ENCODE results near the gene SMIM5. TPM values are rescaled to one million over a fixed set of nuclear protein-coding genes. Genes with fewer than 3 reads are reported as not detected.

The SMIM5 gene
- total RNA-seq, 2 donors from 2014 or later, result 0.06 to 0.32 TPM

GRCh38 chr17:75596320-75597087 is 36.7 kb upstream of the SMIM5 start:
- no peaks in the 10 kb centered on the region for H3K9me3 Mint-ChIP-seq

GRCh38 chr17:75601057-75601987 is 31.9 kb upstream of the SMIM5 start:
- no peaks in the 10 kb centered on the region for H3K9me3 Mint-ChIP-seq
- ATAC-seq, result peak; percentile 80 to 81
- DNase-seq (ENCODE audit: low spot score in 2 of 2), result peak in 1 of 2 donors; percentile 78
- H3K36me3 Mint-ChIP-seq, result no peaks in the 10 kb centered on the region
- no peak overlapping the region for H3K27ac Mint-ChIP-seq

More at GRCh38 chr17:75596320-75597087, 36.7 kb upstream of the SMIM5 start:
- Mint-ChIP-seq H3K36me3 (no peaks in the 10 kb centered on the region), H3K27ac (no peak overlapping the region)
- ATAC-seq, result no peak
- no peak for DNase-seq (ENCODE audit: low spot score in 2 of 2)

GRCh38 chr17:75602644-75603043 is 30.6 kb upstream of the SMIM5 start:
- Mint-ChIP-seq H3K9me3 (no peaks in the 10 kb centered on the region), H3K36me3 (no peaks in the 10 kb centered on the region), H3K27ac (no peak overlapping the region)
- ATAC-seq, result no peak
- DNase-seq (ENCODE audit: low spot score in 2 of 2), result no peak

GRCh38 chr17:75603123-75603522 is 30.1 kb upstream of the SMIM5 start:
- Mint-ChIP-seq H3K27ac (peak overlapping the region in 1 of 2 donors; percentile 31), H3K36me3 (no peaks in the 10 kb centered on the region), H3K9me3 (no peaks in the 10 kb centered on the region)
- ATAC-seq (no peak), DNase-seq (ENCODE audit: low spot score in 2 of 2) (no peak)

- DNase-seq (ENCODE audit: low spot score in 2 of 2), result no peak
- no peak for ATAC-seq
- no peaks in the 10 kb centered on the region for H3K9me3 Mint-ChIP-seq
- H3K36me3 Mint-ChIP-seq, result no peaks in the 10 kb centered on the region
- no peak overlapping the region for H3K27ac Mint-ChIP-seq
Observed at GRCh38 chr17:75604034-75604695, 29.1 kb upstream of the SMIM5 start.

GRCh38 chr17:75605790-75606189 is 27.4 kb upstream of the SMIM5 start:
- Mint-ChIP-seq H3K27ac (no peak overlapping the region), H3K36me3 (no peaks in the 10 kb centered on the region), H3K9me3 (no peaks in the 10 kb centered on the region)
- ATAC-seq (no peak), DNase-seq (ENCODE audit: low spot score in 2 of 2) (no peak)

GRCh38 chr17:75607086-75607485 is 26.1 kb upstream of the SMIM5 start:
- H3K36me3 Mint-ChIP-seq, result no peaks in the 10 kb centered on the region
- ATAC-seq, result peak in 1 of 2 donors; percentile 43
- no peaks in the 10 kb centered on the region for H3K9me3 Mint-ChIP-seq
- no peak for DNase-seq (ENCODE audit: low spot score in 2 of 2)
- H3K27ac Mint-ChIP-seq, result peak overlapping the region in 1 of 2 donors; percentile 84

GRCh38 chr17:75610103-75610984 is 22.9 kb upstream of the SMIM5 start:
- peak overlapping the region in 1 of 2 donors; percentile 82 for H3K27ac Mint-ChIP-seq
- no peak for DNase-seq (ENCODE audit: low spot score in 2 of 2)
- ATAC-seq, result no peak
- H3K9me3 Mint-ChIP-seq, result no peaks in the 10 kb centered on the region
- H3K36me3 Mint-ChIP-seq, result no peaks in the 10 kb centered on the region

- Mint-ChIP-seq H3K9me3 (no peaks in the 10 kb centered on the region), H3K36me3 (no peaks in the 10 kb centered on the region), H3K27ac (no peak overlapping the region)
- no peak for DNase-seq (ENCODE audit: low spot score in 2 of 2)
- no peak for ATAC-seq
Observed at GRCh38 chr17:75611851-75612429, 21.3 kb upstream of the SMIM5 start.

- no peaks in the 10 kb centered on the region for H3K9me3 Mint-ChIP-seq
- H3K36me3 Mint-ChIP-seq, result no peaks in the 10 kb centered on the region
- no peak overlapping the region for H3K27ac Mint-ChIP-seq
- ATAC-seq (no peak), DNase-seq (ENCODE audit: low spot score in 2 of 2) (no peak)
Observed at GRCh38 chr17:75612906-75613626, 20.2 kb upstream of the SMIM5 start.

GRCh38 chr17:75614006-75614405 is 19.2 kb upstream of the SMIM5 start:
- H3K36me3 Mint-ChIP-seq, result no peaks in the 10 kb centered on the region
- H3K27ac Mint-ChIP-seq, result no peak overlapping the region
- ATAC-seq (no peak), DNase-seq (ENCODE audit: low spot score in 2 of 2) (no peak)
- H3K9me3 Mint-ChIP-seq, result no peaks in the 10 kb centered on the region

GRCh38 chr17:75614556-75615270 is 18.5 kb upstream of the SMIM5 start:
- Mint-ChIP-seq H3K9me3 (no peaks in the 10 kb centered on the region), H3K36me3 (no peaks in the 10 kb centered on the region), H3K27ac (no peak overlapping the region)
- DNase-seq (ENCODE audit: low spot score in 2 of 2) (no peak), ATAC-seq (peak in 1 of 2 donors; percentile 5)

- Mint-ChIP-seq H3K9me3 (no peaks in the 10 kb centered on the region), H3K36me3 (no peaks in the 10 kb centered on the region), H3K27ac (no peak overlapping the region)
- ATAC-seq (no peak), DNase-seq (ENCODE audit: low spot score in 2 of 2) (no peak)
Observed at GRCh38 chr17:75615301-75615700, 17.9 kb upstream of the SMIM5 start.

- Mint-ChIP-seq H3K9me3 (no peaks in the 10 kb centered on the region), H3K27ac (no peak overlapping the region), H3K36me3 (no peaks in the 10 kb centered on the region)
- no peak for ATAC-seq
- no peak for DNase-seq (ENCODE audit: low spot score in 2 of 2)
Observed at GRCh38 chr17:75616521-75617122, 16.6 kb upstream of the SMIM5 start.

Data from activated naive CD4-positive, alpha-beta T cell treated with anti-CD3 and anti-CD28 coated beads, Interleukin-2, amount 50 U/mL, for 72 hours (primary cell).